WI38 (cell line): ENCODE measurements around the gene GAMT.

Source experiments
- H3K4me3 ChIP-seq: 2 replicates; pipeline ENCODE4 v1.5.1; 2011; ENCODE audit warnings: low read depth, mild to moderate bottlenecking, control low read depth, low read length
- TF ChIP-seq, protein P1 (sequence below): IDR thresholded peaks from 2 replicates; pipeline ENCODE4 v1.5.1; 2012; ENCODE audit warnings: low read depth, mild to moderate bottlenecking, control low read depth, low read length

Gene GAMT

DNA sequence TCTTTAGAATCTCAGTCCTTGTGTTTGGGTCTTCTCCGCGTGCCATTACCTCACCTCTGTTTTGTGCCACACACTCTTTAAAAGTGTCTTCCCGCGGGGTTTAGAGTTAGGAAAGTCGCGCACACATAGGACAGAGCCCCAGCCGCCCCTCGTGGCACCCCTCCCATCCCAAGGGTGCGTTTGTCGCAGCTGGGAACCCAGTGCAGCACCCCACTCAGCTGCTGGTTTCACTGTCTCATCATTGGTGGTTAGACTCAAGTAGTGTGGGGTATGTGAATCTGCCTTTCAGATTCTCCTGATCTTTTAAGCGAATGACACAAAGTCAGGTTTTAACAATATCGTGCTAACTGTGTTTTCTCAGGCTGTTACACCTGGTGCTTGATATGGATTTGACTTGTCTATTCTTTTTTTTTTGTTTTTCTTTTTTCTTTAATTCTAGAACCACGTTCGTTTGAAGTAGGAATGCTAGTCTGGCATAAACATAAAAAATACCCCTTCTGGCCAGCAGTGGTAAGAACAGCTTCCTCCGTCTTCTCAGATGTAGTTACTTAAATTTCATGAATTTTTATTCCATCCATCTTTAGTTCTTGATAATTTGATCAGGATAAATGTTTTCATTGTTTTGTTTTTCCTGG lies 37.2 kb downstream of the GAMT start:
- TF ChIP-seq, protein P1, sequence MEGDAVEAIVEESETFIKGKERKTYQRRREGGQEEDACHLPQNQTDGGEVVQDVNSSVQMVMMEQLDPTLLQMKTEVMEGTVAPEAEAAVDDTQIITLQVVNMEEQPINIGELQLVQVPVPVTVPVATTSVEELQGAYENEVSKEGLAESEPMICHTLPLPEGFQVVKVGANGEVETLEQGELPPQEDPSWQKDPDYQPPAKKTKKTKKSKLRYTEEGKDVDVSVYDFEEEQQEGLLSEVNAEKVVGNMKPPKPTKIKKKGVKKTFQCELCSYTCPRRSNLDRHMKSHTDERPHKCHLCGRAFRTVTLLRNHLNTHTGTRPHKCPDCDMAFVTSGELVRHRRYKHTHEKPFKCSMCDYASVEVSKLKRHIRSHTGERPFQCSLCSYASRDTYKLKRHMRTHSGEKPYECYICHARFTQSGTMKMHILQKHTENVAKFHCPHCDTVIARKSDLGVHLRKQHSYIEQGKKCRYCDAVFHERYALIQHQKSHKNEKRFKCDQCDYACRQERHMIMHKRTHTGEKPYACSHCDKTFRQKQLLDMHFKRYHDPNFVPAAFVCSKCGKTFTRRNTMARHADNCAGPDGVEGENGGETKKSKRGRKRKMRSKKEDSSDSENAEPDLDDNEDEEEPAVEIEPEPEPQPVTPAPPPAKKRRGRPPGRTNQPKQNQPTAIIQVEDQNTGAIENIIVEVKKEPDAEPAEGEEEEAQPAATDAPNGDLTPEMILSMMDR, result no peak
- no peak overlapping the region for H3K4me3 ChIP-seq

DNA sequence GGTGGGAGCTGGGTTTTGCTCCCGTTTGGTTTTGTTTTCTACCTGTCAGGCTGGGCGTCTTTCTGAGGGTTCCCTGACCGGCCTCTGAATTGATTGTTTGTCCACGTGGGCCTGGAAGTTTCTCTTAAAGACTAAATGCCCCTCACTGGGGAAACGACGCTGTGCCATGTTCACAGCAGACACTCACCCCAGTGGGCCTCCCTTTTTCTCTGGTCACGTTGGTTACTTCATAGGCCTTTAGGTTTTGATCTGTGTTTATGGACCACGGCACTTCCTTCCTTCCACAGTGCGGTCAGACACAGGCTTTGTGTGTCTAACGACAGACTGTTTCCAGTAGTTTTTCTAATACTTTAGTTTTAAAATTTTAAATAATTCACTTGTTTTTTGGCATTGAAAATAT lies 37.7 kb downstream of the GAMT start:
- H3K4me3 ChIP-seq, result no peak overlapping the region
- TF ChIP-seq, protein P1, result no peak

DNA sequence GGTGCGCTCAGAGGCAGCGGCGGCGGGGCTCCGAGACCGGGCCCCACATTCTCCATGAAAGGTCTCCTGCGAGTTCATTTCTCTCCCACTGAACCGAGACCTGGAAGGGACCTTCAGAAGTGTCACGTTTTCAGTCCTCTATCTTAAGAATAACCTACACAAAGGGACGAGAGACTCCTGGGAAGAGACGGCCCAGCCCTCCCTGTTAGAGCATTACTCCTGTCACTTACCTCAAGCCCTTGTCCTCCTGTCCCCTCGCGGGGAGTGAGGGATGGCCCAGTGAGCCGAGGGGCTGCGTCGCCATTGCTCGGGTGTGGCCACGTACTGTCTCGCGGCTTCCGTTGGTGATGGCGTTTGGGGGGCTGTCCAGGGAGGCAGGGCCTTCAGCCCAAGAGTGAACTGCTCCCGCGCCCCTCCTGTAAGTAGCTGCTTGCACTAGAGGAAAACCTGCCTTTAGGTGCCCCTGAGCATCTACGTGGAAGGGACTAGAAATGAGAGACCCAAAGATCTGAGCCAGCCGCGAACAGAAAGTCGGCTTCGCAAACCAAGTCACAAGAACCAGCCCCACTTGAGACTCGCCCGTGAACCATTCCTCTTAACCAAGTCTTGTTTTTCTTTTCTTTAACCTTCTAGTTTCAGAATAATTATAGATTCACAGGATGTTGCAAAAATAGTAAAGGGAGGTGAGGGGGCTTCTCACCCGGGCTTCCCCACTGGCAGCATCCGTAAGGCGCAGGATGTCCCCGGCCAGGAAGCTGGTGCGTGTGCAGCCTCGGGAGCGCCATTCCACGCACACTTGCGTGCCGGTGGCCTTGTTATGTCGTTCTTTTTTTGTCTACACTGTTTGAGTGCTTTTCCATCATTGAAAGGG lies 38.7 kb downstream of the GAMT start:
- no peak overlapping the region for H3K4me3 ChIP-seq
- TF ChIP-seq, protein P1, result no peak

DNA sequence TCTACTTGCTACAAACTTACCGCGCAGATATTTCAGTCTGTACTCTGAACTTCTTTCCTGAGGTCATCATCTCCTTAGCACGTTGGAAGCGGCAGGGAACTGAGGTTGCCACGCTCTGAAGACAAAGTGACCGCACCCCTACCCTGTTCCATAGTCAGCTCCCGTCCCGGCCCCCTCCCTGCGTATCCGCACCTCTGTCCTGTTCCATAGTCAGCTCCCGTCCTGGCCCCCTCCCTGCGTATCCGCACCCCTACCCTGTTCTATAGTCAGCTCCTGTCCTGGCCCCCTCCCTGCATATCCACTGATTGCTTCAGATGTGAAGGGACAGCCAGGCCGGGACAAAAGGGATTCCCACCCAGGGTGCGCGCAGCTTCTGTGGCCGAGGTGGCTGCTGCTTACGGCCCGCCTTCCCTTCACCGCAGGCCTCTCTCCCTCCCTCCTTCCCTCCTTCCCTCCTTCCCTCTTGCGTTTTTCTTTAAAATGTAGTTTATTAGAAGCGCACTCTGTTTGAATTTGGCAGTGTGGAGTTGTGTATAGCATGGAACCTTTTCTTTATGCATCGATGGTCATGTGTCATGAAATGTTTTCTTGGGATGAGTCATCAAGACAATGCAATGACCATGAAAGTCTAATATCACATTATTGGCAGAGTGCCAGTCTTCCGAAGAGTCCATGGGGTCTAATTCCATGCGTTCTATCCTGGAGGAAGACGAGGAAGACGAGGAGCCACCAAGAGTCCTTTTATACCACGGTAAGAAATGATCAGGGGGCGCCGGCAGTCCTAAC lies 39.5 kb downstream of the GAMT start:
- H3K4me3 ChIP-seq, result peak overlapping the region; percentile 43
- TF ChIP-seq, protein P1, result no peak

DNA sequence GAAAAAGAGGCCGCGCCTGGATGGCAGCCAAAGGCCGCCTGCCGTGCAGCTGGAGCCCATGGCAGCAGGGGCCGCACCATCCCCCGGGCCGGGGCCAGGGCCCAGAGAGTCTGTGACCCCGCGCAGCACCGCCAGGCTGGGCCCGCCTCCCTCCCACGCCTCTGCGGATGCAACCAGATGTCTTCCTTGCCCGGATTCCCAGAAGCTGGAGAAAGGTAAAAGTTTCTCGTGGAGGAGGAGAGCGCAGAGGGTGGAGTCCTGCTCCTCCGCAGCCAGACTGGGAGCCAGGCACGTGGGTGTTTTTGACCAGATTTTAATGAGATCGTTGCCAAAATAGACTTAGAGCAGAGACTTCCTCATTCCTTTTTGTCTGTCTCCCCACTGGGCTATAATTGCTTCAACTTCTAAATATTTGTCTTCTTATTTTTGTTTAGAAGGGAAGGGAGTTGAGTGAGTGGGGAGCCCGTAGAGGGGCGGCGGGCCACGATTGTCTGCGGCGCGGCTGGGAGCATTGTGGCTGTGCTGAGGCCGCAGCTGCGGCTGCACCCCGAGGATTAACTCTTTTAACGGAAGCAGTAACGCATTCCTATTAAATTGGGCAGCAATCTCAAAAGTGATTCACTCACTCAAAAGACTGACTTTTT lies 40.4 kb downstream of the GAMT start:
- H3K4me3 ChIP-seq, result peak overlapping the region; percentile 43

DNA sequence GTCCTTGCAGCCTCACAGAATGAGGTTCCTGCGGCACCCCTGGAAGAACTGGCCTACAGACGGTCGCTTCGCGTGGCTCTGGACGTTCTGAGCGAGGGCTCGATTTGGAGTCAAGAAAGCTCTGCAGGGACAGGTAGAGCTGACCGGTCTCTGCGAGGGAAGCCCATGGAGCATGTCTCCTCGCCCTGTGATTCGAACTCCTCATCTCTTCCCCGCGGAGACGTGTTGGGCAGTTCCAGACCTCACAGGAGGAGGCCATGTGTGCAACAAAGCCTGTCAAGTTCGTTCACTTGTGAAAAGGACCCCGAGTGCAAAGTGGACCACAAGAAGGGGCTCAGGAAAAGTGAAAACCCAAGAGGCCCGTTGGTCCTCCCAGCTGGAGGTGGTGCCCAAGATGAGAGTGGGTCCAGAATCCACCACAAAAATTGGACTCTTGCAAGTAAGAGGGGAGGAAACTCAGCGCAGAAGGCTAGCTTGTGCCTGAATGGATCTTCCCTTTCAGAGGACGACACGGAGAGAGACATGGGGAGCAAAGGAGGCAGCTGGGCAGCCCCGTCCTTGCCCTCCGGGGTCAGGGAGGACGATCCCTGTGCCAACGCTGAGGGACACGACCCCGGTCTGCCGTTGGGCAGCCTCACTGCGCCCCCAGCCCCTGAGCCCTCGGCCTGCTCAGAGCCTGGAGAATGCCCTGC lies 41.1 kb downstream of the GAMT start:
- TF ChIP-seq, protein P1, result no peak
- no peak overlapping the region; the same call in 1 of the 2 replicates for H3K4me3 ChIP-seq

More for the DNA sequence above, 40.4 kb downstream of the GAMT start:
- TF ChIP-seq, protein P1, result no peak
